HepG2 (cell line): Measurements from ENCODE around the gene CYB5A. TPM values are rescaled to one million over a fixed set of nuclear protein-coding genes. Genes with fewer than 3 reads are reported as not detected.

Source experiments
- ARNT ChIP-seq: fragments of 450-650 bp; IDR thresholded peaks from 2 replicates; pipeline ENCODE4 v1.6.1; 2017
- HNF4G ChIP-seq, 2 experiments: sonication (generic) in 1 of 2; formaldehyde crosslinking in 1 of 2; IDR thresholded peaks; 2 replicates each; pipeline versions ENCODE4 v1.4.0 to v1.6.1; 2011 to 2020; ENCODE audit warnings: borderline replicate concordance in 2 of 2, low read depth in 2 of 2, mild to moderate bottlenecking in 2 of 2, low read length in 1 of 2, missing genetic modification reagents in 1 of 2, moderate library complexity in 1 of 2
- RBM39 ChIP-seq: fragments of 200-400 bp; formaldehyde crosslinking; IDR thresholded peaks from one replicate; pipeline ENCODE4 v1.6.1; 2018; ENCODE audit warnings: antibody characterized with exemption, mild to moderate bottlenecking, low read depth, low read length; ENCODE audit not compliant: poor library complexity, severe bottlenecking
- SP140L ChIP-seq: sonication (generic); formaldehyde crosslinking; IDR thresholded peaks from 2 replicates; pipeline ENCODE4 v1.4.0; 2020; ENCODE audit warnings: missing genetic modification reagents, borderline replicate concordance
- SP4 ChIP-seq: sonication (generic); formaldehyde crosslinking; IDR thresholded peaks from 2 replicates; pipeline ENCODE4 v1.8.1; 2023; ENCODE audit warnings: mild to moderate bottlenecking, missing genetic modification reagents
- TBX2 ChIP-seq: sonication (generic); formaldehyde crosslinking; IDR thresholded peaks from 2 replicates; pipeline ENCODE4 v1.5.0; 2020; ENCODE audit warnings: missing genetic modification reagents, mild to moderate bottlenecking, borderline replicate concordance
- TCF7 ChIP-seq: sonication (generic); IDR thresholded peaks from 2 replicates; pipeline ENCODE4 v1.6.1; 2016; ENCODE audit warnings: antibody characterized with exemption, low read depth
- THYN1 ChIP-seq: sonication (generic); formaldehyde crosslinking; IDR thresholded peaks from 2 replicates; pipeline ENCODE4 v1.8.1; 2023; ENCODE audit warnings: low read depth, mild to moderate bottlenecking, moderate library complexity, missing genetic modification reagents, borderline replicate concordance
- ZBTB46 ChIP-seq: sonication (generic); formaldehyde crosslinking; IDR thresholded peaks from 2 replicates; pipeline ENCODE4 v1.4.0; 2020; ENCODE audit warnings: mild to moderate bottlenecking, missing genetic modification reagents, borderline replicate concordance
- ZEB1 ChIP-seq: IDR thresholded peaks from 2 replicates; pipeline ENCODE4 v1.6.1; 2012; ENCODE audit warnings: mild to moderate bottlenecking, low read depth, inconsistent platforms; ENCODE audit not compliant: insufficient replicate concordance
- ZNF558 ChIP-seq: sonication (generic); formaldehyde crosslinking; IDR thresholded peaks from 2 replicates; pipeline ENCODE4 v1.9.0; 2022; ENCODE audit warnings: mild to moderate bottlenecking, missing genetic modification reagents, borderline replicate concordance
- ZUFSP ChIP-seq: sonication (generic); formaldehyde crosslinking; IDR thresholded peaks from 2 replicates; pipeline ENCODE4 v1.9.0; 2021; ENCODE audit warnings: missing genetic modification reagents, mild to moderate bottlenecking, borderline replicate concordance
- polyA plus RNA-seq, 8 experiments: library from polyadenylated mRNA; depleted of rRNA in 3 of 8; stranded (reverse) in 7 of 8; unstranded in 1 of 8; fragments of >200 nt; fragmentation: Illumina TruSeq in 4 of 8; extraction: Trizol in 4 of 8; gene quantifications; 2 replicates each; pipeline versions ENCODE4 v1.2.1 to v1.2.3, GENCODE V29; 2011 to 2016; ENCODE audit warnings: low read depth in 4 of 8, missing spikeins in 1 of 8, mixed read lengths in 1 of 8; ENCODE audit not compliant: insufficient read depth in 1 of 8
- total RNA-seq, 5 experiments: library from RNA; depleted of rRNA; stranded (reverse); fragments of >200 nt; fragmentation: Illumina TruSeq; extraction: Trizol; gene quantifications; 2 replicates each; pipeline ENCODE4 v1.2.3, GENCODE V29; 2016; ENCODE audit warnings: low read depth in 1 of 5
- TF ChIP-seq, protein P1 (sequence below): sonication (generic); formaldehyde crosslinking; IDR thresholded peaks from 2 replicates; pipeline ENCODE4 v1.5.1; 2020; ENCODE audit warnings: mild to moderate bottlenecking, missing genetic modification reagents, borderline replicate concordance
- TF ChIP-seq, protein P2 (sequence below): sonication (generic); formaldehyde crosslinking; conservative IDR thresholded peaks from 2 replicates; pipeline ENCODE4 v1.4.0; 2020; ENCODE audit warnings: missing genetic modification reagents

CYB5A gene
- total and polyA plus RNA-seq, 2 of the 13 experiments (the other 11 are each of a cell fraction or from before 2014, with no cell fraction given) = 215 to 356 TPM

DNA sequence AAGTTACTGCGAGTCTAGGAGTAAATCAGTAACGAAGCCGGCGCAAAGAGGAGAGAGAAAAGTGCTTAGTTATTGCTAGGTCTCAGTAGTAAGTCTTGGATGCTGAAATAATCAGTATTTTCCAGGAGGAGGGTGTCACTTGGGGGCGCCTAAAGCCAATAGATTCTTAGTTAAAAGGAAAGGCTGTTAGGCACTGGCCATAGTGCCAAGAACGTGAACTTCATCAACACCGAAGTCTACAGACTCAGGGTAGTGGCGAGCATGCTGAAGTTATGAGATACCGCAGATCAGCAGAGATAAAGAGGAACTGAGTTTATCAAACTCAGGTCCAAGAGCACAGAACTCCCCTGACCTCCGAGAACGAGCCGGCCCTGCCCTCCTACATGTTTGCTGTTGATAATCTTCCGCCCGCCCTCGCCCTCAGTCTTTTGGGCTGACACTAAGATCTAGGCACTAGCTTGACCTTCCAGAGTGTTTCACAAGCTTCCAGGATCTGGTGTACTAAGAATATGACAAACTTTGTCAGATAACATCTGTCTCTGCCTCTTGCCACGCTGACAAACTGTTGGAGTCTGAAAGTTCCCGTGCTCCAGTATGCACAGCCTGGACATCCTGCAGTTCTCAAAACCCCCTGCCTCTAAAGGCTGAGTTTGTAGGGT, 49.2 kb downstream of the CYB5A start (continued):
- TF ChIP-seq TBX2 (CRISPR knock-in tag) (peak; percentile 52; the same call in 1 of the 2 replicates), THYN1 (no peak), ZUFSP (CRISPR knock-in tag) (no peak), SP140L (CRISPR knock-in tag) (no peak), ZBTB46 (no peak), SP4 (CRISPR knock-in tag) (peak; percentile 39; the same call in 1 of the 2 replicates), HNF4G (IDR thresholded peaks at IDR 0.05; ENCODE audit: borderline replicate concordance, low read depth, low read length) (no peak), HNF4G (CRISPR knock-in tag; IDR thresholded peaks at IDR 0.05; ENCODE audit: borderline replicate concordance, low read depth) (no peak), ZEB1 (no peak), ARNT (no peak), TCF7 (no peak), RBM39 (no peak), ZNF558 (no peak)
- TF ChIP-seq, protein P1, sequence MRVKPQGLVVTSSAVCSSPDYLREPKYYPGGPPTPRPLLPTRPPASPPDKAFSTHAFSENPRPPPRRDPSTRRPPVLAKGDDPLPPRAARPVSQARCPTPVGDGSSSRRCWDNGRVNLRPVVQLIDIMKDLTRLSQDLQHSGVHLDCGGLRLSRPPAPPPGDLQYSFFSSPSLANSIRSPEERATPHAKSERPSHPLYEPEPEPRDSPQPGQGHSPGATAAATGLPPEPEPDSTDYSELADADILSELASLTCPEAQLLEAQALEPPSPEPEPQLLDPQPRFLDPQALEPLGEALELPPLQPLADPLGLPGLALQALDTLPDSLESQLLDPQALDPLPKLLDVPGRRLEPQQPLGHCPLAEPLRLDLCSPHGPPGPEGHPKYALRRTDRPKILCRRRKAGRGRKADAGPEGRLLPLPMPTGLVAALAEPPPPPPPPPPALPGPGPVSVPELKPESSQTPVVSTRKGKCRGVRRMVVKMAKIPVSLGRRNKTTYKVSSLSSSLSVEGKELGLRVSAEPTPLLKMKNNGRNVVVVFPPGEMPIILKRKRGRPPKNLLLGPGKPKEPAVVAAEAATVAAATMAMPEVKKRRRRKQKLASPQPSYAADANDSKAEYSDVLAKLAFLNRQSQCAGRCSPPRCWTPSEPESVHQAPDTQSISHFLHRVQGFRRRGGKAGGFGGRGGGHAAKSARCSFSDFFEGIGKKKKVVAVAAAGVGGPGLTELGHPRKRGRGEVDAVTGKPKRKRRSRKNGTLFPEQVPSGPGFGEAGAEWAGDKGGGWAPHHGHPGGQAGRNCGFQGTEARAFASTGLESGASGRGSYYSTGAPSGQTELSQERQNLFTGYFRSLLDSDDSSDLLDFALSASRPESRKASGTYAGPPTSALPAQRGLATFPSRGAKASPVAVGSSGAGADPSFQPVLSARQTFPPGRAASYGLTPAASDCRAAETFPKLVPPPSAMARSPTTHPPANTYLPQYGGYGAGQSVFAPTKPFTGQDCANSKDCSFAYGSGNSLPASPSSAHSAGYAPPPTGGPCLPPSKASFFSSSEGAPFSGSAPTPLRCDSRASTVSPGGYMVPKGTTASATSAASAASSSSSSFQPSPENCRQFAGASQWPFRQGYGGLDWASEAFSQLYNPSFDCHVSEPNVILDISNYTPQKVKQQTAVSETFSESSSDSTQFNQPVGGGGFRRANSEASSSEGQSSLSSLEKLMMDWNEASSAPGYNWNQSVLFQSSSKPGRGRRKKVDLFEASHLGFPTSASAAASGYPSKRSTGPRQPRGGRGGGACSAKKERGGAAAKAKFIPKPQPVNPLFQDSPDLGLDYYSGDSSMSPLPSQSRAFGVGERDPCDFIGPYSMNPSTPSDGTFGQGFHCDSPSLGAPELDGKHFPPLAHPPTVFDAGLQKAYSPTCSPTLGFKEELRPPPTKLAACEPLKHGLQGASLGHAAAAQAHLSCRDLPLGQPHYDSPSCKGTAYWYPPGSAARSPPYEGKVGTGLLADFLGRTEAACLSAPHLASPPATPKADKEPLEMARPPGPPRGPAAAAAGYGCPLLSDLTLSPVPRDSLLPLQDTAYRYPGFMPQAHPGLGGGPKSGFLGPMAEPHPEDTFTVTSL (CRISPR knock-in tag) = no peak
- TF ChIP-seq, protein P2, sequence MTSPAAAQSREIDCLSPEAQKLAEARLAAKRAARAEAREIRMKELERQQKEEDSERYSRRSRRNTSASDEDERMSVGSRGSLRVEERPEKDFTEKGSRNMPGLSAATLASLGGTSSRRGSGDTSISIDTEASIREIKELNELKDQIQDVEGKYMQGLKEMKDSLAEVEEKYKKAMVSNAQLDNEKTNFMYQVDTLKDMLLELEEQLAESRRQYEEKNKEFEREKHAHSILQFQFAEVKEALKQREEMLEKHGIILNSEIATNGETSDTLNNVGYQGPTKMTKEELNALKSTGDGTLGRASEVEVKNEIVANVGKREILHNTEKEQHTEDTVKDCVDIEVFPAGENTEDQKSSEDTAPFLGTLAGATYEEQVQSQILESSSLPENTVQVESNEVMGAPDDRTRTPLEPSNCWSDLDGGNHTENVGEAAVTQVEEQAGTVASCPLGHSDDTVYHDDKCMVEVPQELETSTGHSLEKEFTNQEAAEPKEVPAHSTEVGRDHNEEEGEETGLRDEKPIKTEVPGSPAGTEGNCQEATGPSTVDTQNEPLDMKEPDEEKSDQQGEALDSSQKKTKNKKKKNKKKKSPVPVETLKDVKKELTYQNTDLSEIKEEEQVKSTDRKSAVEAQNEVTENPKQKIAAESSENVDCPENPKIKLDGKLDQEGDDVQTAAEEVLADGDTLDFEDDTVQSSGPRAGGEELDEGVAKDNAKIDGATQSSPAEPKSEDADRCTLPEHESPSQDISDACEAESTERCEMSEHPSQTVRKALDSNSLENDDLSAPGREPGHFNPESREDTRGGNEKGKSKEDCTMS (CRISPR knock-in tag) = no peak
